Neural progenitor cell (in vitro differentiated cells): ENCODE data around the gene ZNF91.

Source experiments
- EZH2 ChIP-seq: fragments of 200-600 bp; sonication (generic); IDR thresholded peaks from 2 replicates; pipeline ENCODE4 v1.6.1; 2017; ENCODE audit warnings: antibody characterized with exemption, mild to moderate bottlenecking, moderate library complexity
- TF ChIP-seq, protein P1 (sequence below): fragments of 200-600 bp; sonication (generic); IDR thresholded peaks from 2 replicates; pipeline ENCODE4 v1.5.1; 2017; ENCODE audit warnings: antibody characterized with exemption, mild to moderate bottlenecking

DNA sequence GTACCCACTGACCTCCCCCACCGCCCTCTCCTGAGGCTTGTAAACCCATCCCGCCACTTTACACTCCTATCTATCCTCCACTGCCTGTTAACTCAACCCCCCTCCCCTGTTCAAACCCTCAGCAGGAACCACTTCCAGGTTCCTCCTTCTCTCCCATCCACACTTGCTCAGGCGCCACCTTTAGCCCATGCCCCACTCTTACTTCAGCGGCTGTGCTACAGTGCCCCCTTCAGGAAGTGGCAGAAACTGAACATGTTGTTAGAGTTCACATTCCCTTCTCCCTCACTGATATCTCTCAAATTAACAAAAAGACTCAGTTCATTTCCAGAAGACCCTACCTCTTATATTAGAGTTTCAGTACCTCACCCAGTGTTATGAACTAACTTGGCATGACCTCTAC, 49.4 kb downstream of the ZNF91 start:
- TF ChIP-seq, protein P1, sequence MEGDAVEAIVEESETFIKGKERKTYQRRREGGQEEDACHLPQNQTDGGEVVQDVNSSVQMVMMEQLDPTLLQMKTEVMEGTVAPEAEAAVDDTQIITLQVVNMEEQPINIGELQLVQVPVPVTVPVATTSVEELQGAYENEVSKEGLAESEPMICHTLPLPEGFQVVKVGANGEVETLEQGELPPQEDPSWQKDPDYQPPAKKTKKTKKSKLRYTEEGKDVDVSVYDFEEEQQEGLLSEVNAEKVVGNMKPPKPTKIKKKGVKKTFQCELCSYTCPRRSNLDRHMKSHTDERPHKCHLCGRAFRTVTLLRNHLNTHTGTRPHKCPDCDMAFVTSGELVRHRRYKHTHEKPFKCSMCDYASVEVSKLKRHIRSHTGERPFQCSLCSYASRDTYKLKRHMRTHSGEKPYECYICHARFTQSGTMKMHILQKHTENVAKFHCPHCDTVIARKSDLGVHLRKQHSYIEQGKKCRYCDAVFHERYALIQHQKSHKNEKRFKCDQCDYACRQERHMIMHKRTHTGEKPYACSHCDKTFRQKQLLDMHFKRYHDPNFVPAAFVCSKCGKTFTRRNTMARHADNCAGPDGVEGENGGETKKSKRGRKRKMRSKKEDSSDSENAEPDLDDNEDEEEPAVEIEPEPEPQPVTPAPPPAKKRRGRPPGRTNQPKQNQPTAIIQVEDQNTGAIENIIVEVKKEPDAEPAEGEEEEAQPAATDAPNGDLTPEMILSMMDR, result peak; percentile 17
- no peak for TF ChIP-seq EZH2
